GM23338 (cell line): ENCODE data around the gene ZNF366. TPM values are rescaled to one million over a fixed set of nuclear protein-coding genes. Genes with fewer than 3 reads are reported as not detected.

Experiments
- ATAC-seq: fragments of 200-7000 bp; cut with Tn5 transposase; 3 replicates; pipeline ENCODE4 v1.9.1; 2020
- DNase-seq: peaks from one replicate; pipeline ENCODE4 v3.0.0-alpha.2; 2015; ENCODE audit warnings: low spot score
- H2AFZ ChIP-seq: fragments of 200-600 bp; sonication (generic); 2 replicates; pipeline ENCODE4 v1.8.0; 2016; ENCODE audit warnings: antibody characterized with exemption, mild to moderate bottlenecking, moderate library complexity
- H3F3A ChIP-seq: fragments of 200-600 bp; sonication (generic); replicated peaks from 2 replicates; pipeline ENCODE4 v1.8.0; 2017; ENCODE audit warnings: antibody characterized with exemption, mixed run types, low read depth
- H3K27ac ChIP-seq: fragments of 200-600 bp; sonication (generic); 2 replicates; pipeline ENCODE4 v1.6.1; 2016; ENCODE audit warnings: low read depth
- H3K27me3 ChIP-seq: fragments of 200-600 bp; sonication (generic); 2 replicates; pipeline ENCODE4 v1.8.0; 2016; ENCODE audit warnings: mild to moderate bottlenecking, mixed run types, moderate library complexity; ENCODE audit not compliant: insufficient read depth
- H3K36me3 ChIP-seq: fragments of 200-600 bp; sonication (generic); 2 replicates; pipeline ENCODE4 v1.8.0; 2016; ENCODE audit warnings: mild to moderate bottlenecking; ENCODE audit not compliant: insufficient read depth
- H3K4me1 ChIP-seq: fragments of 200-600 bp; sonication (generic); 2 replicates; pipeline ENCODE4 v1.8.0; 2016; ENCODE audit warnings: mild to moderate bottlenecking, moderate library complexity; ENCODE audit not compliant: insufficient read depth
- H3K4me2 ChIP-seq: fragments of 200-600 bp; sonication (generic); 2 replicates; pipeline ENCODE4 v1.7.1; 2017; ENCODE audit warnings: mixed run types
- H3K4me3 ChIP-seq: fragments of 200-600 bp; sonication (generic); 2 replicates; pipeline ENCODE4 v1.6.1; 2016; ENCODE audit warnings: mixed run types
- H3K79me2 ChIP-seq: fragments of 200-600 bp; sonication (generic); replicated peaks from 2 replicates; pipeline ENCODE4 v1.8.0; 2017; ENCODE audit warnings: mild to moderate bottlenecking; ENCODE audit not compliant: insufficient read depth
- H3K9me2 ChIP-seq: fragments of 200-600 bp; sonication (generic); 2 replicates; pipeline ENCODE4 v1.8.0; 2017; ENCODE audit not compliant: insufficient read depth
- H4K20me1 ChIP-seq: fragments of 200-600 bp; sonication (generic); replicated peaks from 2 replicates; pipeline ENCODE4 v1.8.0; 2017; ENCODE audit warnings: mild to moderate bottlenecking; ENCODE audit not compliant: insufficient read depth
- H3K27ac Mint-ChIP-seq: 2 replicates; pipeline ENCODE4 v1.8.0; 2020; ENCODE audit warnings: inconsistent platforms, mild to moderate bottlenecking, moderate library complexity, mixed read lengths
- H3K27me3 Mint-ChIP-seq: 3 replicates; pipeline ENCODE4 v1.8.0; 2022; ENCODE audit warnings: low read depth, mild to moderate bottlenecking, moderate library complexity, mixed read lengths, inconsistent platforms; ENCODE audit not compliant: insufficient read depth, poor library complexity
- H3K36me3 Mint-ChIP-seq: 3 replicates; pipeline ENCODE4 v1.8.0; 2021; ENCODE audit warnings: low read depth, mild to moderate bottlenecking, inconsistent platforms, moderate library complexity, mixed read lengths
- H3K4me1 Mint-ChIP-seq: 3 replicates; pipeline ENCODE4 v1.8.0; 2020; ENCODE audit warnings: mild to moderate bottlenecking, inconsistent platforms, mixed read lengths
- H3K4me3 Mint-ChIP-seq: 3 replicates; pipeline ENCODE4 v1.8.0; 2021; ENCODE audit warnings: moderate library complexity, mild to moderate bottlenecking, inconsistent platforms, mixed read lengths
- H3K9me3 Mint-ChIP-seq: 3 replicates; pipeline ENCODE4 v1.8.0; 2020; ENCODE audit warnings: moderate library complexity, mild to moderate bottlenecking, inconsistent platforms, mixed read lengths
- CREB1 ChIP-seq: fragments of 250-450 bp; sonication (Bioruptor Pico); IDR thresholded peaks from 2 replicates; pipeline ENCODE4 v1.5.0; 2020; ENCODE audit warnings: low read depth, mild to moderate bottlenecking, moderate library complexity
- EZH2 ChIP-seq: fragments of 200-600 bp; sonication (generic); IDR thresholded peaks from one replicate; pipeline ENCODE4 v1.8.0; 2017; ENCODE audit warnings: antibody characterized with exemption, mild to moderate bottlenecking, low read depth; ENCODE audit not compliant: unreplicated experiment
- EZH2phosphoT487 ChIP-seq: fragments of 200-600 bp; sonication (generic); IDR thresholded peaks from one replicate; pipeline ENCODE4 v1.8.1; 2018; ENCODE audit warnings: antibody characterized with exemption; ENCODE audit not compliant: unreplicated experiment
- JUNB ChIP-seq: IDR thresholded peaks from one replicate; pipeline ENCODE4 v1.6.1; 2016; ENCODE audit warnings: antibody characterized with exemption; ENCODE audit not compliant: unreplicated experiment
- NANOG ChIP-seq: IDR thresholded peaks from 2 replicates; pipeline ENCODE4 v1.6.1; 2016; ENCODE audit warnings: antibody characterized with exemption, borderline replicate concordance
- POLR2AphosphoS5 ChIP-seq: IDR thresholded peaks from 2 replicates; pipeline ENCODE4 v1.6.1; 2016; ENCODE audit warnings: antibody characterized with exemption, low read depth
- REST ChIP-seq: IDR thresholded peaks from one replicate; pipeline ENCODE4 v1.6.1; 2018; ENCODE audit warnings: antibody characterized with exemption; ENCODE audit not compliant: unreplicated experiment
- STAT1 ChIP-seq: IDR thresholded peaks from one replicate; pipeline ENCODE4 v1.6.1; 2016; ENCODE audit warnings: antibody characterized with exemption; ENCODE audit not compliant: unreplicated experiment
- ZNF114 ChIP-seq: fragments of 250-450 bp; sonication (Bioruptor Pico); IDR thresholded peaks from 2 replicates; pipeline ENCODE4 v1.5.0; 2020; ENCODE audit warnings: mild to moderate bottlenecking, moderate library complexity
- ZNF331 ChIP-seq: fragments of 250-450 bp; sonication (Bioruptor Pico); IDR thresholded peaks from 2 replicates; pipeline ENCODE4 v1.5.0; 2020; ENCODE audit warnings: low read depth, mild to moderate bottlenecking, moderate library complexity
- ZNF462 ChIP-seq: fragments of 250-450 bp; sonication (Bioruptor Pico); IDR thresholded peaks from 2 replicates; pipeline ENCODE4 v1.5.0; 2020; ENCODE audit warnings: mild to moderate bottlenecking, moderate library complexity
- polyA plus RNA-seq: library from polyadenylated mRNA; unstranded; fragments of >200 nt; fragmentation: Nextera tagmentation; extraction: Ambion mirVana; gene quantifications from 2 replicates; pipeline ENCODE4 v1.2.1, GENCODE V29; 2016
- total RNA-seq: library from RNA; depleted of rRNA; stranded (reverse); fragments of >200 nt; shearing (Covaris generic); gene quantifications from 2 replicates; pipeline ENCODE4 v1.2.3, GENCODE V29; 2014
- TF ChIP-seq, protein P1 (sequence below): IDR thresholded peaks from 2 replicates; pipeline ENCODE4 v1.6.1; 2016; ENCODE audit warnings: antibody characterized with exemption
- TF ChIP-seq, protein P2 (sequence below), 2 experiments: fragments of 200-600 bp in 1 of 2; sonication (generic) in 1 of 2; conservative IDR thresholded peaks; 2 replicates each; pipeline versions ENCODE4 v1.5.1 to v1.6.1; 2016 to 2017; ENCODE audit warnings: antibody characterized with exemption in 2 of 2, low read depth in 2 of 2, mild to moderate bottlenecking in 2 of 2, moderate library complexity in 1 of 2

Gene ZNF366
- total and polyA plus RNA-seq, 2 experiments from 2014 or later, result not detected

- no peaks in the 10 kb centered on the region for H3K36me3 Mint-ChIP-seq
- no peaks in the 10 kb centered on the region for H3K27me3 ChIP-seq
- no peak overlapping the region for H3K27ac ChIP-seq
- ATAC-seq, result no peak
- H3K4me3 Mint-ChIP-seq, result no peak overlapping the region
- H3K79me2 ChIP-seq, result no peaks in the 10 kb centered on the region
- peaks cover 21% of the 10 kb centered on the region for H3K4me1 Mint-ChIP-seq
- H3K27me3 Mint-ChIP-seq, result no peaks in the 10 kb centered on the region
- H3K4me3 ChIP-seq, result no peak overlapping the region
- peaks cover 17% of the 10 kb centered on the region; the same call in 1 of the 2 replicates for H3K4me1 ChIP-seq
- H3K9me2 ChIP-seq, result 0 out of 2 replicates have a peak, but pooled peaks cover 6% of the 10 kb centered on the region
- H3K36me3 ChIP-seq, result no peaks in the 10 kb centered on the region
- no peak overlapping the region for H3K4me2 ChIP-seq
- no peaks in the 10 kb centered on the region for H4K20me1 ChIP-seq
- no peaks in the 10 kb centered on the region for H3K9me3 Mint-ChIP-seq
- no peaks in the 10 kb centered on the region for H3F3A ChIP-seq
- H2AFZ ChIP-seq, result no peak overlapping the region
- no peak overlapping the region for H3K27ac Mint-ChIP-seq
- TF ChIP-seq REST, result no peak
- TF ChIP-seq ZNF114 (CRISPR knock-in tag), result no peak
- no peak for TF ChIP-seq JUNB
- TF ChIP-seq EZH2phosphoT487, result no peak
- TF ChIP-seq ZNF462 (CRISPR knock-in tag), result no peak
- TF ChIP-seq, protein P1, sequence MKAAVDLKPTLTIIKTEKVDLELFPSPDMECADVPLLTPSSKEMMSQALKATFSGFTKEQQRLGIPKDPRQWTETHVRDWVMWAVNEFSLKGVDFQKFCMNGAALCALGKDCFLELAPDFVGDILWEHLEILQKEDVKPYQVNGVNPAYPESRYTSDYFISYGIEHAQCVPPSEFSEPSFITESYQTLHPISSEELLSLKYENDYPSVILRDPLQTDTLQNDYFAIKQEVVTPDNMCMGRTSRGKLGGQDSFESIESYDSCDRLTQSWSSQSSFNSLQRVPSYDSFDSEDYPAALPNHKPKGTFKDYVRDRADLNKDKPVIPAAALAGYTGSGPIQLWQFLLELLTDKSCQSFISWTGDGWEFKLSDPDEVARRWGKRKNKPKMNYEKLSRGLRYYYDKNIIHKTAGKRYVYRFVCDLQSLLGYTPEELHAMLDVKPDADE, result no peak
- no peak for TF ChIP-seq EZH2
- TF ChIP-seq ZNF331, result no peak
- TF ChIP-seq STAT1, result no peak
- no peak for TF ChIP-seq CREB1 (CRISPR knock-in tag)
- TF ChIP-seq, protein P2, sequence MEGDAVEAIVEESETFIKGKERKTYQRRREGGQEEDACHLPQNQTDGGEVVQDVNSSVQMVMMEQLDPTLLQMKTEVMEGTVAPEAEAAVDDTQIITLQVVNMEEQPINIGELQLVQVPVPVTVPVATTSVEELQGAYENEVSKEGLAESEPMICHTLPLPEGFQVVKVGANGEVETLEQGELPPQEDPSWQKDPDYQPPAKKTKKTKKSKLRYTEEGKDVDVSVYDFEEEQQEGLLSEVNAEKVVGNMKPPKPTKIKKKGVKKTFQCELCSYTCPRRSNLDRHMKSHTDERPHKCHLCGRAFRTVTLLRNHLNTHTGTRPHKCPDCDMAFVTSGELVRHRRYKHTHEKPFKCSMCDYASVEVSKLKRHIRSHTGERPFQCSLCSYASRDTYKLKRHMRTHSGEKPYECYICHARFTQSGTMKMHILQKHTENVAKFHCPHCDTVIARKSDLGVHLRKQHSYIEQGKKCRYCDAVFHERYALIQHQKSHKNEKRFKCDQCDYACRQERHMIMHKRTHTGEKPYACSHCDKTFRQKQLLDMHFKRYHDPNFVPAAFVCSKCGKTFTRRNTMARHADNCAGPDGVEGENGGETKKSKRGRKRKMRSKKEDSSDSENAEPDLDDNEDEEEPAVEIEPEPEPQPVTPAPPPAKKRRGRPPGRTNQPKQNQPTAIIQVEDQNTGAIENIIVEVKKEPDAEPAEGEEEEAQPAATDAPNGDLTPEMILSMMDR (conservative IDR thresholded peaks at IDR 0.05; ENCODE audit: low read depth in 2 of 2), result no peak
- no peak for TF ChIP-seq POLR2AphosphoS5
- TF ChIP-seq NANOG, result no peak
- DNase-seq, result no peak
Measured at GRCh38 chr5:72494623-72495124, 12.5 kb downstream of the ZNF366 start.
